Measurements from ENCODE around the gene DCPS.
"Not testable (repeated sequence)": the region's sequence is repeated elsewhere in the genome, so short reads cannot be mapped to it uniquely, and the experiment has no call there.

The DCPS gene

GRCh38 chr11:126391286-126391954 is 87.6 kb downstream of the DCPS start:
- Histone ChIP-seq H3K4me1 (ENCODE audit: control insufficient read depth in 1 of 2, insufficient read depth in 2 of 2, low read length in 2 of 2) (peaks cover 4 to 8% of the 10 kb centered on the region in 2 donors), H3K36me3 (ENCODE audit: control insufficient read depth in 1 of 2, insufficient read depth in 2 of 2, low read length in 2 of 2) (no peaks in the 10 kb centered on the region), H3K27ac (ENCODE audit: low read depth, low read length) (no peak overlapping the region), H3K9ac (ENCODE audit: low read depth in 1 of 2, low read length in 2 of 2) (no peak overlapping the region), H3K9me3 (ENCODE audit: control insufficient read depth in 1 of 2, low read length in 2 of 2) (no peaks in the 10 kb centered on the region), H3K27me3 (ENCODE audit: control insufficient read depth in 1 of 2, insufficient read depth in 2 of 2, low read length in 2 of 2) (no peaks in the 10 kb centered on the region), H3K4me3 (ENCODE audit: low read depth in 1 of 2, low read length in 2 of 2) (no peak overlapping the region)

DNA sequence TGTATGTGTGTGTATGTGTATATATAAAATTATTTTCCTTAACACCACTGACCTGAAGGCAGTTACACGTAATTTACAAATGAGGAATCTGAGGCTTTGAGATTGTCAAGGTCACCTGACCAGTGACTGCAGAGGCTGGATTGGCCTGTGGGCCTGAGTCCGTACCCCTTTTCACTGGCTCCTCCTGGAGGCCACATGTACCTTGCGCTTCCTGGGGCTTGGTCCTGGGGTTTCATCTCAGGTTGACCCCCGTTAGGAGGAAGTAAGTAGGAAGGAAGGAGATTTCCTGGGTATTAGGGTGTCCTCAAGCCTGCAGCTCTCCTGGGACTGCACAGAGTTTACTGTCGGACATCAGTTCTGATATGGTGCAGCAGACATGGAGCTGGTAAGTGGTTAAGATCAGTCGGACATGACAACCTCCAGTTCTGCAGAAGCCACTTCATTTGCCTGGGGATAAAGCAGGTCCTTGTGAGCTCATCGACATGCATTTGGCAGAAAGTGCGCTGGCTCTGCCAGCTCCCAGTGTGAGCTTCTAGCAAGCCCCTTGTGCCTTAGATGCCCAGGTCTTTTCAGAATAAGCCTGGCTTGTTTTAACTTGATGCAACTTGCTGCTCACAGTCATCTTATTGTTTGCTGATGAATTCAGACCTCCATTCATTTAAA is 88.2 kb downstream of the DCPS start:
- no peak overlapping the region for H3K9ac ChIP-seq (ENCODE audit: low read depth in 1 of 2, low read length in 2 of 2)
- H3K9me3 ChIP-seq (ENCODE audit: control insufficient read depth in 1 of 2, low read length in 2 of 2): no peaks in the 10 kb centered on the region
- no peaks in the 10 kb centered on the region for H3K36me3 ChIP-seq (ENCODE audit: control insufficient read depth in 1 of 2, insufficient read depth in 2 of 2, low read length in 2 of 2)
- H3K27ac ChIP-seq (ENCODE audit: low read depth, low read length): no peak overlapping the region
- H3K4me3 ChIP-seq (ENCODE audit: low read depth in 1 of 2, low read length in 2 of 2): no peak overlapping the region
- no peaks in the 10 kb centered on the region for H3K27me3 ChIP-seq (ENCODE audit: control insufficient read depth in 1 of 2, insufficient read depth in 2 of 2, low read length in 2 of 2)
- peaks cover 4% of the 10 kb centered on the region in 2 donors for H3K4me1 ChIP-seq (ENCODE audit: control insufficient read depth in 1 of 2, insufficient read depth in 2 of 2, low read length in 2 of 2)

DNA sequence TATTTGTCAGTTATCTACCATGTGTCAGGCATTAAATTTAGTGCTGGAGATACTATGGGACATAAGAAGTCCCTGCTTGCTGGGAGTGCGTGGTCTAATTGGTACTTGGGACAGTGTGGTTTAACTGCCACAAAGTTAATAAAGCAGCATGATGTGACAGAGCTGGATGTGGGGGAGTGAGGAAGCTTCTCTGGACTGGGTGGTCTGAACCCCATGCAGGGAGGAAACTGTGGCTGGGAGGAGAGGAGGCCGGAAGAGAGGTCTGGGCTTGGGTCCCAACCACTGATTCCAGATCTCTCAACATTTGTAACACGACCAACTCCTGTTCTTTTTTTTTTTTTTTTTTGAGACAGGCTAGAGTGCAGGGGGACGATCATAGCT is 88.8 kb downstream of the DCPS start:
- Histone ChIP-seq H3K36me3 (ENCODE audit: control insufficient read depth in 1 of 2, insufficient read depth in 2 of 2, low read length in 2 of 2) (no peaks in the 10 kb centered on the region), H3K27ac (ENCODE audit: low read depth, low read length) (no peak overlapping the region), H3K4me3 (ENCODE audit: low read depth in 1 of 2, low read length in 2 of 2) (no peak overlapping the region), H3K27me3 (ENCODE audit: control insufficient read depth in 1 of 2, insufficient read depth in 2 of 2, low read length in 2 of 2) (no peaks in the 10 kb centered on the region), H3K9ac (ENCODE audit: low read depth in 1 of 2, low read length in 2 of 2) (no peak overlapping the region), H3K4me1 (ENCODE audit: control insufficient read depth in 1 of 2, insufficient read depth in 2 of 2, low read length in 2 of 2) (peaks cover 4% of the 10 kb centered on the region in 2 donors), H3K9me3 (ENCODE audit: control insufficient read depth in 1 of 2, low read length in 2 of 2) (no peaks in the 10 kb centered on the region)

DNA sequence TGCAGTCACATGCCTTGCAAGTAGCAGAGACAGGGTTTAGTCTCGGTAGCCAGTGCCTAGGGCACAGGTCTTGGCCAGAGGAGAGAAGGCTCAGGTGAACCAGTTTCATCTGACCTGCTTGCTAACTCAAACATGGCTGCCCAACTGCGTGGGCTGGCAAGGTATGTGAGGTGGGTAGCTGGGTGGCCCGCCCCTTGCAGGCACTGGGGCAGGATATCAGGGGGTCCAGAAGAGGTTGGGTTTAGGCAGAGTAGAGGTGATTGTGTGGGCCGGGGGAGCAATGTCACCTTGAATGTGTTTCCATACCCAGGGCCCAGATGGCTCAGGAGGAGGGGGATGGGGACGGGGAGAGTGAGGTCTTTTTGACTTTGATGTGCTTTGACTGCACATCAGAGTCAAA is 89.3 kb downstream of the DCPS start:
- Histone ChIP-seq H3K4me1 (ENCODE audit: control insufficient read depth in 1 of 2, insufficient read depth in 2 of 2, low read length in 2 of 2) (peaks cover 4% of the 10 kb centered on the region in 2 donors), H3K4me3 (ENCODE audit: low read depth in 1 of 2, low read length in 2 of 2) (no peak overlapping the region), H3K9ac (ENCODE audit: low read depth in 1 of 2, low read length in 2 of 2) (no peak overlapping the region), H3K9me3 (ENCODE audit: control insufficient read depth in 1 of 2, low read length in 2 of 2) (no peaks in the 10 kb centered on the region), H3K36me3 (ENCODE audit: control insufficient read depth in 1 of 2, insufficient read depth in 2 of 2, low read length in 2 of 2) (no peaks in the 10 kb centered on the region), H3K27me3 (ENCODE audit: control insufficient read depth in 1 of 2, insufficient read depth in 2 of 2, low read length in 2 of 2) (no peaks in the 10 kb centered on the region), H3K27ac (ENCODE audit: low read depth, low read length) (no peak overlapping the region)

GRCh38 chr11:126394036-126394435 is 90.2 kb downstream of the DCPS start:
- Histone ChIP-seq H3K27me3 (ENCODE audit: control insufficient read depth in 1 of 2, insufficient read depth in 2 of 2, low read length in 2 of 2) (no peaks in the 10 kb centered on the region), H3K36me3 (ENCODE audit: control insufficient read depth in 1 of 2, insufficient read depth in 2 of 2, low read length in 2 of 2) (no peaks in the 10 kb centered on the region), H3K9me3 (ENCODE audit: control insufficient read depth in 1 of 2, low read length in 2 of 2) (no peaks in the 10 kb centered on the region), H3K9ac (ENCODE audit: low read depth in 1 of 2, low read length in 2 of 2) (no peak overlapping the region), H3K4me1 (ENCODE audit: control insufficient read depth in 1 of 2, insufficient read depth in 2 of 2, low read length in 2 of 2) (peaks cover 4% of the 10 kb centered on the region in 2 donors), H3K4me3 (ENCODE audit: low read depth in 1 of 2, low read length in 2 of 2) (no peak overlapping the region), H3K27ac (ENCODE audit: low read depth, low read length) (no peak overlapping the region)

GRCh38 chr11:126394634-126395072 is 90.8 kb downstream of the DCPS start:
- not testable (repeated sequence) for H3K27ac ChIP-seq (ENCODE audit: low read depth, low read length); H3K27me3 ChIP-seq (ENCODE audit: control insufficient read depth in 1 of 2, insufficient read depth in 2 of 2, low read length in 2 of 2); H3K9me3 ChIP-seq (ENCODE audit: control insufficient read depth in 1 of 2, low read length in 2 of 2); H3K4me3 ChIP-seq (ENCODE audit: low read depth in 1 of 2, low read length in 2 of 2); H3K36me3 ChIP-seq (ENCODE audit: control insufficient read depth in 1 of 2, insufficient read depth in 2 of 2, low read length in 2 of 2); H3K9ac ChIP-seq (ENCODE audit: low read depth in 1 of 2, low read length in 2 of 2); H3K4me1 ChIP-seq (ENCODE audit: control insufficient read depth in 1 of 2, insufficient read depth in 2 of 2, low read length in 2 of 2)

Data from duodenal mucosa (tissue), 2 donors.